ENCODE measurements around the gene GTF3C6.
"Not testable (repeated sequence)": the region's sequence is repeated elsewhere in the genome, so short reads cannot be mapped to it uniquely, and the experiment has no call there.

The GTF3C6 gene, protein sequence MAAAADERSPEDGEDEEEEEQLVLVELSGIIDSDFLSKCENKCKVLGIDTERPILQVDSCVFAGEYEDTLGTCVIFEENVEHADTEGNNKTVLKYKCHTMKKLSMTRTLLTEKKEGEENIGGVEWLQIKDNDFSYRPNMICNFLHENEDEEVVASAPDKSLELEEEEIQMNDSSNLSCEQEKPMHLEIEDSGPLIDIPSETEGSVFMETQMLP

DNA sequence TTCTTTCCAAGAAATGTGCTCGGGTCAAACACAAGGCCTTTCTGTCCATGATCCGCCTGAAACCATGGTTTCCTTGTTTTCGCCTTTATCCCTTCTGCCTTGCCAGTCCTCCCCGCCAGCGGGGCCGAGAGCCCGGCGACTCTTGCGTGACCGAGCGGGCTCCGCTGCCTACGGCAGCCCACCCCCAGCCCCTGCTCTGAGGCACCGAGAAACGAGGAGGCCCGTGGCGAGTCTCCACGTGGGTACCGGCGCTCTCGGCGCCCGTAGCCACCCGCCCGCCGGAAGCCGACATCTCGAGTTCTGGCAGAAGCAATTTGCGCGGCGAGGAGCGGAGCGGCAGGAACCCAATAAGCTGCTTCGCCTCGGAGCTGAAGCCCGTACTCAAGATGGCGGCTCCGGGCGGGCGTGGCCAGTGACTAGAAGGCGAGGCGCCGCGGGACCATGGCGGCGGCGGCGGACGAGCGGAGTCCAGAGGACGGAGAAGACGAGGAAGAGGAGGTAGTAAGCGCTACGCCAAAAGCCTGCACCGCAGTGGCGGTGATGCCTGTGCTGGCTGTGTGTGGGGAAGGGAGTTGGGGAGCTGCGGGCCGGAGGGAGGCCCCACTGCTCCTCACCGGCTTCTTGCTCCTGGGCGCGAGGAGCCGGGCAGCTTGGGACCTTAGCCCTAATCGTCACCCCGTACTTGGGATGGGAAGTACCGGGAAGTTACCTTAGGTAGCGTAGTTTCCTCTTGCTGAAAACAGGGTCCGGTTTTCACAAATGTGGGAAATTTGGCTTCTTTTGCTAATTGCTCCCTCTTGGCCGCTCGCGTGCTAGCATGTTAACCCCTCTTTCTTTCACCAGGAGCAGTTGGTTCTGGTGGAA is at the start of gene GTF3C6:
Gene GTF3C6 (plus strand): TSS at position 378 of the 864 bp plus-strand sequence. CDS start 64 bp downstream, at position 442.
- DNase-seq (ENCODE audit: low read depth), result peak; percentile 83

GRCh38 chr6:110930781-110931180 is 27.7 kb upstream of the GTF3C6 start:
- DNase-seq (ENCODE audit: low read depth), result no peak

DNA sequence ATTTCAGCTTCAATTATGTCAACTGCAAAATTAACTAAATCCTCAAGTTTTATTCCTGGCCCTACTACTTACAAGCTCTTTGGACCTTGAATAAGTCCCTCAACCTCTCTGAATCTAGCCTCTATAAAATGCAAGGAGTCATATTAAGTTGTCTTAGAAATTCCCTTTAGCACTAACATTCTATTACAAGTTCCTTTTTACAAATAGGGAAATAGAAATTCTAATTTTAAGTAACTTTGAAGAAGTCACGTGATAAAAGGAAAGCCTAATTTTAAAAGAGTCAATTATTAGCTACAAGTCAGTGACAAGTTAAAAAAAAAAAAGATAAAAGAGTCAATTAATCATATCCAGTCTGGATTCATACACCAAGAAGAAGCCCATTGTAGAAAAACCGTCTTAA is 24.6 kb upstream of the GTF3C6 start:
- no peak for DNase-seq (ENCODE audit: low read depth)

- no peak for DNase-seq (ENCODE audit: low read depth)
These were observed 24.1 kb upstream of the GTF3C6 start for GRCh38 chr6:110934381-110934898.

DNA sequence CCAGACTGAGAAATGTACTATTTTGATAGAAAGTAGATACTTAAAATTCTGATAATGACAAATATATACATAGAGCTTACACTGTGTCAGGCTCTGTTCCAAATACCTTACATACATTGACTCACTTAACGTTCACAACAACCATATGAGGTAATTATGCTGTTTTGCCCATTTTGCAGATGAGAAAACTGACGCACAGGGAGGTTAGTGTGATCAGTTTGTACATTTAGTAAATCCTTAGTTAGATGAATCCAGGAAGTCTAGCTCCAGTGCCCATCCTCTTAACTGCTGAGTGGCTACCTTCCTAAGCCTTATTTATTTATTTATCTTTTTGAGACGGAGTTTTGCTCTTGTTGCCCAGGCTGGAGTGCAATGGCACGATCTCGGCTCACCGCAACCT is 23.3 kb upstream of the GTF3C6 start:
- no peak for DNase-seq (ENCODE audit: low read depth)

DNA sequence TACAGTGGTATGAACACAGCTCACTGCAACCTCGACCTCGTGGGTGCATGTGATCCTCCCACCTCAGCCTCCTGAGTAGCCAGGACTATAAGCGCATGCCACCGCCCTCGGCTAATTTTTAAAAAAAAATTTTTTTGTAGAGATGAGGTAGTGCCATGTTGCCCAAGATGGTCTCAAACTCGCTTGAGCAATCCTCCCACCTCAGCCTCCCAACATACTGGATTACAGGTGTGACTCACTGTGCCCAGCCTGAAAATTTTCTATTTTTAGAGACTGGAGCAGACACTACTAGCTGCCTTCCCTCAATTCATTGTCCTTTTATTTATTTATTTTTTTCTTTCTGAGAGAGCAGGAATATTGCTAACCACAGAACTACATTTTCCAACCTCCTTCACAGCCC is 20.3 kb upstream of the GTF3C6 start:
- no peak for DNase-seq (ENCODE audit: low read depth)

DNA sequence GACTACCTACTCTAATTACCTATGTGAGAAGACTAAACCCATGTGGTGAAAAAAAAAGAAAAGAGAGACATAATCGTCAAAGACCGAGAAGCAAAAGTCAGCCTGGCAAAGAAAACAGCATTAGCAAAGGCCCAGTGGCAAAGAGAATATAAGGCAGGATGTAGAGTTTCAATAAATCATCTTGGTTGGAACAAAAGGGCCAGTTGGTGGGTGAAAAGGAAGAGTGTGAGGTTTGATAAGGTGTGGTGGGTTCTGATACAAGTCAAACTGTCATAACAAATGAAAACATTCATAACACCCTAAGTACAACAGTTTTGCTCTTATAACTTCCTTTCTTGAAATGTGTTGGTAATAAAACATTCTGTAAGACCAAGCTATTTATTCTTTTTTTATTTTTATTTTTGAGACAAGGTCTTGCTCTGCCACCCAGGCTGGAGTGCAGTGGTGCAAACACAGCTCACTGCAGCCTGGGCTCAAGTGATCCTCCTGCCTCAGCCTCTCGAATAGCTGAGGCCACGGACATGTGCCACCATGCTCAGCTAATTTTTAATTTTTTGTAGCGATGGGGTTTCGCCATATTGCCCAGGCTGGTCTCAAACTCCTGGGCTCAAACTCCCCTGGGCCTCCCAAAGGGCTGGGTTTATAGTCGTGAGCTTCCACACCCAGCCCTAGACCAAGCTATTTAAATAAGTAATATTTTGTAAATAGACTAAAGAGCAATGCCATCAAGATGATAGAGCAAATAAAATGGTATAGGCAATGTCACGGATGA is 18.9 kb upstream of the GTF3C6 start:
- no peak for DNase-seq (ENCODE audit: low read depth)

- no peak for DNase-seq (ENCODE audit: low read depth)
These were observed 13.8 kb upstream of the GTF3C6 start for GRCh38 chr6:110944681-110945151.

- DNase-seq (ENCODE audit: low read depth), result no peak
These were observed 12.0 kb upstream of the GTF3C6 start for GRCh38 chr6:110946498-110946897.

- DNase-seq (ENCODE audit: low read depth), result no peak
These were observed 8.7 kb upstream of the GTF3C6 start for GRCh38 chr6:110949679-110950285.

GRCh38 chr6:110950440-110950839 is 8.1 kb upstream of the GTF3C6 start:
- DNase-seq (ENCODE audit: low read depth), result no peak

GRCh38 chr6:110951008-110951407 is 7.5 kb upstream of the GTF3C6 start:
- no peak for DNase-seq (ENCODE audit: low read depth)

- no peak for DNase-seq (ENCODE audit: low read depth)
These were observed 6.3 kb upstream of the GTF3C6 start for GRCh38 chr6:110951986-110952794.

DNA sequence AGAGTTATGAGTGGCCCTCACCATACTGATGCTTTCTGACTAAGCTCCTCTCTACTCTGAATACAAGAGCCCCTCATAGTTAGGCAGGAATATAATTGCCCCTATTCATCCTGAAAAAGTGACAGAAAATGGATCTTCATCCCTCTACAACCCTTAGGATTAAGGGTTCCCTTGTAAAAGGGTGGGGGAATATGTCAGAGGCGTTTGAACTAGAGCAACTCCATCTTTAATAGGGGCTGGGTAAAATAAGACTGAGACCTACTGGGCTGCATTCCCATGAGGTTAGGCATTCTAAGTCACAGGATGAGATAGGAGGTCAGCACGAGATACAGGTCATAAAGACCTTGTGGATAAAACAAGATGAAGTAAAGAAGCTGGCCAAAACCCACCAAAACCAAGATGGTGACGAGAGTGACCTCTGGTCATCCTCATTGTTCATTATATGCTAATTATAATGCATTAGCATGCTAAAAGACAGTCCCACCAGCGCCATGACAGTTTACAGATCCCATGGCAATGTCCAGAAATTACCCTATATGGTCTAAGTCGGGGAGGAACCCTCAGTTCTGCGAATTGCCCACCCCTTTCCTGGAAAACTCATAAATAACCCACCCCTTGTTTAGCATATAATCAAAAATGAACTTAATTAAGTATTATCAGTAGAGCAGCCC is 4.7 kb upstream of the GTF3C6 start:
- no peak for DNase-seq (ENCODE audit: low read depth)

DNA sequence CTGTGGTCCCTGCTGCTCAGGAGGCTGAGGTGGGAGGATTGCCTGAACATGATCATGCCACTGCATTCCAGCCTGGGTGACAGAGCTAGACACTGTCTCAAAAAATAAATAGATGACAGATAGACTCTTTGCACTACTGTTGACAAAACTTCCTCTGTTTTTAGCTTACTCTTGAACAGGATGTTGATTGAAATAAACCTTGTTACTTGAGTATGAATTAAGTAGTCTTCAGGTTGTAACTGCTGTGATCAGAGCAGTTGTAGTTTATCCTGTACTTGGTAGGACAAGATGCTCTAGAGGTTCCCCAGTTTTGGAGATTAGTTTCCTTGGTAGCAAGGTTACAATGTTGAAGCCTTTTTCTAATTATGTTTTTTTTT is 1.5 kb downstream of the GTF3C6 start:
- DNase-seq (ENCODE audit: low read depth), result no peak

GRCh38 chr6:110962636-110963035 is 4.1 kb downstream of the GTF3C6 start:
- not testable (repeated sequence) for DNase-seq (ENCODE audit: low read depth)

DNA sequence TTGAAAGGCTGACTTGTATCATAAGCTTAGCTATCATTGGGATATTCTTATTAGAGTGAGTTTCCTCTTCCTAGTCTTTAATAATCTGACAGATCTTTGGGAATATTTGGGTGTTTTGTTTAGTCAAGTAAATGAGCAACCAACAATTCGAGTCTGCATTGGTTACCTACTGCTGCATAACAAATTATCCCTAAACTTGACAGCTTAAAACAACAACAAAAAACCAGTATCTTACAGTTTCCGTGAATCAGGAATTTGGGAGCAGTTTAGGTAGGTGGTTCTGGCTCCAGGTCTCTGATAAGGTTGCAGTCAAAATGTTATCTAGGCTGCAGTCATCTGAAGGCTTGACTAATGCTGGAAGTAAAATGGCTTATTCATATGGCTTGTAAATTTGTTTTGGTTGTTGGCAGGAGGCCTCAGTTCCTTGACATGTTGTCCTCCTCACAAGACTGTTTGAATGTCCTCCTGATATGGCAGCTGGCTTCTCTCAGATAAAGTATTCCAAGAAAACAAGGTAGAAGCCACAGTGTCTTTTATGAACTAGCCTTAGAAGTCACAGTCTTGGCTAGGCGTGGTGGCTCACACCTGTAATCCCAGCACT is 7.2 kb downstream of the GTF3C6 start:
- DNase-seq (ENCODE audit: low read depth), result no peak

DNA sequence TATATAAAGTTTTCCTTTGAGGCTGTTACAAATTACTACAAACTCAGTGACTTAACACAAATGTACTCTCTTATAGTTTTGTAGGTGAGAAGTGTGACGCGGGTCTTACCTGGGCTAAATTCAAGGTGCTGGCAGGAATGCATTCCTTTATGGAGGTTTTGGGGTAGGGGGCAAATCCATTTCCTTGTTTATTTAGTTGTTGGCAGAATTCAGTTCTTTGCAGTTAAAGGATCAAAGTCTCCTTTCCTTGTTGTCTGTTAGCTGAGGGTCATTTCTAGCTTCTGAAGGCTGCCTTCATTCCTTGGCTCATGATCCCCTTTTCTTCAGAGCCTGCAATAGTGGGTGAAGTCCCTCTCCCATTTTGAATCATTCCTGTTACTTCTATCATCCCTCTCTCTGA is 10.2 kb downstream of the GTF3C6 start:
- not testable (repeated sequence) for DNase-seq (ENCODE audit: low read depth)

- DNase-seq (ENCODE audit: low read depth), result no peak
These were observed 13.0 kb downstream of the GTF3C6 start for GRCh38 chr6:110971468-110971867.

- DNase-seq (ENCODE audit: low read depth), result no peak
These were observed 18.1 kb downstream of the GTF3C6 start for GRCh38 chr6:110976575-110976974.
